Gastrocnemius medialis (tissue), 4 donors: ENCODE data around the gene ALDH1A2.
"Not testable (repeated sequence)": the region's sequence is repeated elsewhere in the genome, so short reads cannot be mapped to it uniquely, and the experiment has no call there.

ENCODE experiments used
- POLR2A ChIP-seq, 2 donors: fragments of 450-650 bp; IDR thresholded peaks; one replicate each; pipeline ENCODE4 v1.6.1; 2017; ENCODE audit warnings: antibody characterized with exemption in 2 of 2, mild to moderate bottlenecking in 2 of 2, moderate library complexity in 2 of 2
- TF ChIP-seq, protein P1 (sequence below), 5 experiments: fragments of 450-650 bp in 3 of 5; fragments of 200-600 bp in 2 of 5; sonication (generic) in 2 of 5; IDR thresholded peaks in 4 of 5; conservative IDR thresholded peaks in 1 of 5; 1 replicate in 4 of 5; 2 replicates in 1 of 5; pipeline ENCODE4 v1.5.1; 2016 to 2019; ENCODE audit warnings: antibody characterized with exemption in 5 of 5, mild to moderate bottlenecking in 3 of 5, moderate library complexity in 3 of 5

DNA sequence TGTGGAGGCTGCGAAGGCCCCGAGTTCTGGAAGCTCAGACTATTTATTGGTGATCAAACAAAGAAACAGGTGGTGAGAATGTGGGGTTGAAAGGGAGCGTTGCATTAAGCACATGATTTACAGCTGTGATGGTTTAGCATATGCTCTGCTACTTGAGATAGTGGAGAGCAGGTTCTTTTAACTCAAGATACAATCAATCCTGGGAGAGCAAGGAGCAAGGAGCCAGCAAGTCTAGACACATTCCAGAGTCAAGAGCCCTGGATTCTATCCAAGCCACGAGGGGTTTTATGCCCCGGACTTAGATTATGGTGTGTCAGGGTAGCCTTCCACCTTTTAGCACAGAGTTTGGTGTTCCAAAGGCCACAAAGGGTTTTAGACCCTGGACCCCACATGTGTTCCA, 47.8 kb upstream of the ALDH1A2 start:
- TF ChIP-seq, protein P1, sequence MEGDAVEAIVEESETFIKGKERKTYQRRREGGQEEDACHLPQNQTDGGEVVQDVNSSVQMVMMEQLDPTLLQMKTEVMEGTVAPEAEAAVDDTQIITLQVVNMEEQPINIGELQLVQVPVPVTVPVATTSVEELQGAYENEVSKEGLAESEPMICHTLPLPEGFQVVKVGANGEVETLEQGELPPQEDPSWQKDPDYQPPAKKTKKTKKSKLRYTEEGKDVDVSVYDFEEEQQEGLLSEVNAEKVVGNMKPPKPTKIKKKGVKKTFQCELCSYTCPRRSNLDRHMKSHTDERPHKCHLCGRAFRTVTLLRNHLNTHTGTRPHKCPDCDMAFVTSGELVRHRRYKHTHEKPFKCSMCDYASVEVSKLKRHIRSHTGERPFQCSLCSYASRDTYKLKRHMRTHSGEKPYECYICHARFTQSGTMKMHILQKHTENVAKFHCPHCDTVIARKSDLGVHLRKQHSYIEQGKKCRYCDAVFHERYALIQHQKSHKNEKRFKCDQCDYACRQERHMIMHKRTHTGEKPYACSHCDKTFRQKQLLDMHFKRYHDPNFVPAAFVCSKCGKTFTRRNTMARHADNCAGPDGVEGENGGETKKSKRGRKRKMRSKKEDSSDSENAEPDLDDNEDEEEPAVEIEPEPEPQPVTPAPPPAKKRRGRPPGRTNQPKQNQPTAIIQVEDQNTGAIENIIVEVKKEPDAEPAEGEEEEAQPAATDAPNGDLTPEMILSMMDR (IDR thresholded peaks at IDR 0.05 in 4 of 5, conservative IDR thresholded peaks at IDR 0.05 in 1 of 5), result not testable (repeated sequence)
- not testable (repeated sequence) for TF ChIP-seq POLR2A (IDR thresholded peaks at IDR 0.05)
